HepG2 (cell line): ENCODE measurements around the gene GRIK4. TPM values are rescaled to one million over a fixed set of nuclear protein-coding genes. Genes with fewer than 3 reads are reported as not detected.

Source experiments
- FIP1L1 ChIP-seq: fragments of 200-400 bp; formaldehyde crosslinking; IDR thresholded peaks from 2 replicates; pipeline ENCODE4 v1.6.1; 2018; ENCODE audit warnings: low read depth, mild to moderate bottlenecking, low read length, moderate library complexity, borderline replicate concordance; ENCODE audit not compliant: insufficient read depth
- FOXO1 ChIP-seq: sonication (generic); formaldehyde crosslinking; IDR thresholded peaks from 2 replicates; pipeline ENCODE4 v1.4.0; 2020; ENCODE audit warnings: missing genetic modification reagents
- KAT2B ChIP-seq: fragments of 150-350 bp; IDR thresholded peaks from 2 replicates; pipeline ENCODE4 v1.6.1; 2014; ENCODE audit warnings: low read depth, low read length, borderline replicate concordance
- KDM2A ChIP-seq: sonication (generic); formaldehyde crosslinking; IDR thresholded peaks from 2 replicates; pipeline ENCODE4 v1.4.0; 2020; ENCODE audit warnings: low read depth, missing genetic modification reagents, borderline replicate concordance
- NCOA1 ChIP-seq: sonication (generic); formaldehyde crosslinking; IDR thresholded peaks from 2 replicates; pipeline ENCODE4 v1.9.0; 2021; ENCODE audit warnings: missing genetic modification reagents
- NFE2L1 ChIP-seq: sonication (generic); formaldehyde crosslinking; IDR thresholded peaks from 2 replicates; pipeline ENCODE4 v1.4.0; 2020; ENCODE audit warnings: missing genetic modification reagents, mild to moderate bottlenecking, borderline replicate concordance
- NONO ChIP-seq, 2 experiments: fragments of 450-650 bp in 1 of 2; sonication (generic) in 1 of 2; formaldehyde crosslinking in 1 of 2; IDR thresholded peaks in 1 of 2; conservative IDR thresholded peaks in 1 of 2; 2 replicates each; pipeline versions ENCODE4 v1.6.1 to v1.8.0; 2017 to 2022; ENCODE audit warnings: mild to moderate bottlenecking in 1 of 2, missing genetic modification reagents in 1 of 2, moderate library complexity in 1 of 2
- POGZ ChIP-seq: sonication (generic); formaldehyde crosslinking; IDR thresholded peaks from 2 replicates; pipeline ENCODE4 v1.4.0; 2020; ENCODE audit warnings: mild to moderate bottlenecking, missing genetic modification reagents
- POLR2AphosphoS2 ChIP-seq: IDR thresholded peaks from 2 replicates; pipeline ENCODE4 v1.6.1; 2011; ENCODE audit warnings: low read depth, low read length, improper control_type of control experiment
- RFXANK ChIP-seq: IDR thresholded peaks from 2 replicates; pipeline ENCODE4 v1.6.1; 2016
- RORA ChIP-seq: sonication (generic); formaldehyde crosslinking; IDR thresholded peaks from 2 replicates; pipeline ENCODE4 v1.5.0; 2020; ENCODE audit warnings: mild to moderate bottlenecking, missing genetic modification reagents, moderate library complexity
- SIN3B ChIP-seq: fragments of 150-350 bp; IDR thresholded peaks from 2 replicates; pipeline ENCODE4 v1.6.1; 2014; ENCODE audit warnings: low read length
- TFDP2 ChIP-seq: sonication (generic); formaldehyde crosslinking; IDR thresholded peaks from 2 replicates; pipeline ENCODE4 v1.4.0; 2020; ENCODE audit warnings: missing genetic modification reagents
- THAP11 ChIP-seq: IDR thresholded peaks from 2 replicates; pipeline ENCODE4 v1.6.1; 2016; ENCODE audit warnings: missing biosample characterization, missing genetic modification reagents
- XBP1 ChIP-seq: sonication (generic); formaldehyde crosslinking; IDR thresholded peaks from 2 replicates; pipeline ENCODE4 v1.5.0; 2020; ENCODE audit warnings: missing genetic modification reagents
- ZBTB3 ChIP-seq: sonication (generic); formaldehyde crosslinking; IDR thresholded peaks from 2 replicates; pipeline ENCODE4 v1.4.0; 2020; ENCODE audit warnings: low read depth, mild to moderate bottlenecking, moderate library complexity, missing genetic modification reagents, borderline replicate concordance
- ZMAT5 ChIP-seq: sonication (generic); formaldehyde crosslinking; IDR thresholded peaks from 2 replicates; pipeline ENCODE4 v1.5.0; 2020; ENCODE audit warnings: mild to moderate bottlenecking, low read depth, missing genetic modification reagents, borderline replicate concordance
- ZNF530 ChIP-seq: sonication (generic); formaldehyde crosslinking; IDR thresholded peaks from 2 replicates; pipeline ENCODE4 v1.5.0; 2020; ENCODE audit warnings: low read depth, mild to moderate bottlenecking, missing genetic modification reagents
- ZNF607 ChIP-seq: sonication (generic); formaldehyde crosslinking; IDR thresholded peaks from 2 replicates; pipeline ENCODE4 v1.5.1; 2020; ENCODE audit warnings: missing genetic modification reagents, mild to moderate bottlenecking, borderline replicate concordance
- polyA plus RNA-seq, 8 experiments: library from polyadenylated mRNA; depleted of rRNA in 3 of 8; stranded (reverse) in 7 of 8; unstranded in 1 of 8; fragments of >200 nt; fragmentation: Illumina TruSeq in 4 of 8; extraction: Trizol in 4 of 8; gene quantifications; 2 replicates each; pipeline versions ENCODE4 v1.2.1 to v1.2.3, GENCODE V29; 2011 to 2016; ENCODE audit warnings: low read depth in 4 of 8, missing spikeins in 1 of 8, mixed read lengths in 1 of 8; ENCODE audit not compliant: insufficient read depth in 1 of 8
- total RNA-seq, 5 experiments: library from RNA; depleted of rRNA; stranded (reverse); fragments of >200 nt; fragmentation: Illumina TruSeq; extraction: Trizol; gene quantifications; 2 replicates each; pipeline ENCODE4 v1.2.3, GENCODE V29; 2016; ENCODE audit warnings: low read depth in 1 of 5
- TF ChIP-seq, protein P1 (sequence below): sonication (generic); formaldehyde crosslinking; IDR thresholded peaks from 2 replicates; pipeline ENCODE4 v1.4.0; 2020; ENCODE audit warnings: missing genetic modification reagents, borderline replicate concordance
- TF ChIP-seq, protein P2 (sequence below): IDR thresholded peaks from 2 replicates; pipeline ENCODE4 v1.6.1; 2016
- TF ChIP-seq, protein P3 (sequence below): sonication (generic); formaldehyde crosslinking; IDR thresholded peaks from 2 replicates; pipeline ENCODE4 v1.5.0; 2020; ENCODE audit warnings: missing genetic modification reagents

GRIK4 gene
- total and polyA plus RNA-seq, 2 of the 13 experiments (the other 11 are each of a cell fraction or from before 2014, with no cell fraction given) = 0.04 to 0.07 TPM

- TF ChIP-seq SIN3B (no peak), RORA (CRISPR knock-in tag) (no peak), POGZ (CRISPR knock-in tag) (peak; percentile 36; the same call in 1 of the 2 replicates), RFXANK (no peak), FIP1L1 (no peak), XBP1 (CRISPR knock-in tag) (no peak), NCOA1 (CRISPR knock-in tag) (no peak), ZNF530 (CRISPR knock-in tag) (no peak), ZBTB3 (CRISPR knock-in tag) (no peak), ZNF607 (CRISPR knock-in tag) (no peak), TFDP2 (CRISPR knock-in tag) (no peak), KAT2B (no peak), FOXO1 (CRISPR knock-in tag) (0 out of 2 replicates have a peak, but pooled peaks have one; percentile 51), POLR2AphosphoS2 (no peak), NFE2L1 (peak; percentile 88), THAP11 (CRISPR knock-in tag) (peak; percentile 62), NONO (IDR thresholded peaks at IDR 0.05) (no peak), NONO (CRISPR knock-in tag; conservative IDR thresholded peaks at IDR 0.05) (no peak), ZMAT5 (CRISPR knock-in tag) (no peak), KDM2A (peak; percentile 72; the same call in 1 of the 2 replicates)
- TF ChIP-seq, protein P1, sequence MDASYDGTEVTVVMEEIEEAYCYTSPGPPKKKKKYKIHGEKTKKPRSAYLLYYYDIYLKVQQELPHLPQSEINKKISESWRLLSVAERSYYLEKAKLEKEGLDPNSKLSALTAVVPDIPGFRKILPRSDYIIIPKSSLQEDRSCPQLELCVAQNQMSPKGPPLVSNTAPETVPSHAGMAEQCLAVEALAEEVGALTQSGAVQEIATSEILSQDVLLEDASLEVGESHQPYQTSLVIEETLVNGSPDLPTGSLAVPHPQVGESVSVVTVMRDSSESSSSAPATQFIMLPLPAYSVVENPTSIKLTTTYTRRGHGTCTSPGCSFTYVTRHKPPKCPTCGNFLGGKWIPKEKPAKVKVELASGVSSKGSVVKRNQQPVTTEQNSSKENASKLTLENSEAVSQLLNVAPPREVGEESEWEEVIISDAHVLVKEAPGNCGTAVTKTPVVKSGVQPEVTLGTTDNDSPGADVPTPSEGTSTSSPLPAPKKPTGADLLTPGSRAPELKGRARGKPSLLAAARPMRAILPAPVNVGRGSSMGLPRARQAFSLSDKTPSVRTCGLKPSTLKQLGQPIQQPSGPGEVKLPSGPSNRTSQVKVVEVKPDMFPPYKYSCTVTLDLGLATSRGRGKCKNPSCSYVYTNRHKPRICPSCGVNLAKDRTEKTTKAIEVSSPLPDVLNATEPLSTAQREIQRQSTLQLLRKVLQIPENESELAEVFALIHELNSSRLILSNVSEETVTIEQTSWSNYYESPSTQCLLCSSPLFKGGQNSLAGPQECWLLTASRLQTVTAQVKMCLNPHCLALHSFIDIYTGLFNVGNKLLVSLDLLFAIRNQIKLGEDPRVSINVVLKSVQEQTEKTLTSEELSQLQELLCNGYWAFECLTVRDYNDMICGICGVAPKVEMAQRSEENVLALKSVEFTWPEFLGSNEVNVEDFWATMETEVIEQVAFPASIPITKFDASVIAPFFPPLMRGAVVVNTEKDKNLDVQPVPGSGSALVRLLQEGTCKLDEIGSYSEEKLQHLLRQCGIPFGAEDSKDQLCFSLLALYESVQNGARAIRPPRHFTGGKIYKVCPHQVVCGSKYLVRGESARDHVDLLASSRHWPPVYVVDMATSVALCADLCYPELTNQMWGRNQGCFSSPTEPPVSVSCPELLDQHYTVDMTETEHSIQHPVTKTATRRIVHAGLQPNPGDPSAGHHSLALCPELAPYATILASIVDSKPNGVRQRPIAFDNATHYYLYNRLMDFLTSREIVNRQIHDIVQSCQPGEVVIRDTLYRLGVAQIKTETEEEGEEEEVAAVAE (CRISPR knock-in tag) = 0 out of 2 replicates have a peak, but pooled peaks have one; percentile 25
- TF ChIP-seq, protein P2, sequence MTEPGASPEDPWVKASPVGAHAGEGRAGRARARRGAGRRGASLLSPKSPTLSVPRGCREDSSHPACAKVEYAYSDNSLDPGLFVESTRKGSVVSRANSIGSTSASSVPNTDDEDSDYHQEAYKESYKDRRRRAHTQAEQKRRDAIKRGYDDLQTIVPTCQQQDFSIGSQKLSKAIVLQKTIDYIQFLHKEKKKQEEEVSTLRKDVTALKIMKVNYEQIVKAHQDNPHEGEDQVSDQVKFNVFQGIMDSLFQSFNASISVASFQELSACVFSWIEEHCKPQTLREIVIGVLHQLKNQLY = peak; percentile 90
- TF ChIP-seq, protein P3, sequence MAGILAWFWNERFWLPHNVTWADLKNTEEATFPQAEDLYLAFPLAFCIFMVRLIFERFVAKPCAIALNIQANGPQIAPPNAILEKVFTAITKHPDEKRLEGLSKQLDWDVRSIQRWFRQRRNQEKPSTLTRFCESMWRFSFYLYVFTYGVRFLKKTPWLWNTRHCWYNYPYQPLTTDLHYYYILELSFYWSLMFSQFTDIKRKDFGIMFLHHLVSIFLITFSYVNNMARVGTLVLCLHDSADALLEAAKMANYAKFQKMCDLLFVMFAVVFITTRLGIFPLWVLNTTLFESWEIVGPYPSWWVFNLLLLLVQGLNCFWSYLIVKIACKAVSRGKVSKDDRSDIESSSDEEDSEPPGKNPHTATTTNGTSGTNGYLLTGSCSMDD (CRISPR knock-in tag) = no peak
Measured at GRCh38 chr11:120547811-120548681, 36.5 kb downstream of the GRIK4 start (continued).
